HG03045 (cell line): Measurements from ENCODE around the gene FAM174C.
A peak's percentile ranks its signal among the peaks of the same experiment; 100 is the strongest.

Source experiments
- ATAC-seq: cut with Tn5 transposase; IDR thresholded peaks from one replicate; pipeline ENCODE4 v1.9.1; 2021; ENCODE audit warnings: mild to moderate bottlenecking, moderate library complexity; ENCODE audit not compliant: unreplicated experiment

FAM174C gene

DNA sequence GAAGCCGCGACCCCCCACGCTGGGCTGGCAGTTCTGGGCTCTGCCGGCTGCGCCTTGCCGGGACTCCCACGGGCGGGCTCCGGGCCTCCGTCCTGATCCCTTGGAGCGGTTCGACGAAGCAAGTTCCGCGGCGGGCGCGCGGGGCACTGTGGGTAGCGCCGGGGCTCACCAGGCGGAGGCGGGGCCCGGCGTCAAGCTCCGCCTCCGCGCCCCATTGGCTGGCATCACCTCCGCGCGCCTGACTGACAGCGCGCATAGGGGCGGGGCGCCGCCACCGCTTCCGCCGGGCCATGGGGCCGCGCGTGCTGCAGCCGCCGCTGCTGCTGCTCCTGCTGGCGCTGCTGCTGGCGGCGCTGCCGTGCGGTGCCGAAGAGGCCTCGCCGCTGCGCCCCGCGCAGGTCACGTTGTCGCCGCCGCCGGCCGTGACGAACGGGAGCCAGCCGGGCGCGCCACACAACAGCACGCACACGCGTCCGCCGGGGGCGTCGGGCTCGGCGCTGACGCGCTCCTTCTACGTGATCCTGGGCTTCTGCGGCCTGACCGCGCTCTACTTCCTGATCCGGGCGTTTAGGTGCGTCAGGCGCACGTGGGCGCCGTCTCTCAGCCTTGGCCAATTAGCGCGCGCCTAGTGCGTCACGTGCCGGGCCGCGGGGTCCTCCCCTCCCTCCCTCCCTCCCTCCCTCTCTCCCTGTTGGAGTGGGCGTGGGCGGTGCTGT, at the start of gene FAM174C:
Gene FAM174C (plus strand): TSS at position 271 of the 716 bp plus-strand sequence. CDS start 20 bp downstream, at position 291.
- peak; percentile 68 for ATAC-seq

- ATAC-seq = no peak
Measured at GRCh38 chr19:1226227-1226518, 49.2 kb upstream of the FAM174C start.

GRCh38 chr19:1226522-1227303, 48.6 kb upstream of the FAM174C start:
- no peak for ATAC-seq

DNA sequence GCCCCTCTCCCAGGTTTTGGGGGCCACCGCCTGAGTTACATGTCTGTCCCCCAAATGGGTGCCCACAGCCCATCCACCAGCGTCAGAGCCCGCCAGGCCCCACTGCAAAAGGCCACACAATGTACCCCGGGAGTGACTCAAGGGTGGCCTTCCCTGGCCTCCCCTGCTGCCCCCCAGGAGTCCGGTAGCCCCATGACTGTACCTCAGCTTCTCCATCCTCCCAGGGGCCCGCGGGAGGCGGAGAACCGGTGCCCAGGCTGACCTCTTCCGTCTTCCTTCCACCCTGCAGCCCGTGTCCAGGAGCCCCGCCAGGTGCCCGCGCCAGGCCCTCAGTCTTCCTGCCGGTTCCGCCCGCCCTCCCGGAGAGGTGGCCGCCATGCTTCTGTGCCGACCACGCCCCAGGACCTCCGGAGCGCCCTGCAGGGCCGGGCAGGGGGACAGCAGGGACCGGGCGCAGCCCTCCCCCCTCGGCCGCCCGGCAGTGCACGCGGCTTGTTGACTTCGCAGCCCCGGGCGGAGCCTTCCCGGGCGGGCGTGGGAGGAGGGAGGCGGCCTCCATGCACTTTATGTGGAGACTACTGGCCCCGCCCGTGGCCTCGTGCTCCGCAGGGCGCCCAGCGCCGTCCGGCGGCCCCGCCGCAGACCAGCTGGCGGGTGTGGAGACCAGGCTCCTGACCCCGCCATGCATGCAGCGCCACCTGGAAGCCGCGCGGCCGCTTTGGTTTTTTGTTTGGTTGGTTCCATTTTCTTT, 47.9 kb upstream of the FAM174C start:
- ATAC-seq = no peak

GRCh38 chr19:1228161-1228957, 47.0 kb upstream of the FAM174C start:
- no peak for ATAC-seq

- no peak for ATAC-seq
Measured at GRCh38 chr19:1229056-1229923, 46.0 kb upstream of the FAM174C start.

GRCh38 chr19:1229924-1230782, 45.2 kb upstream of the FAM174C start:
- ATAC-seq = no peak

- no peak for ATAC-seq
Measured at GRCh38 chr19:1230783-1231489, 44.4 kb upstream of the FAM174C start.

- no peak for ATAC-seq
Measured at GRCh38 chr19:1231729-1232637, 43.3 kb upstream of the FAM174C start.

DNA sequence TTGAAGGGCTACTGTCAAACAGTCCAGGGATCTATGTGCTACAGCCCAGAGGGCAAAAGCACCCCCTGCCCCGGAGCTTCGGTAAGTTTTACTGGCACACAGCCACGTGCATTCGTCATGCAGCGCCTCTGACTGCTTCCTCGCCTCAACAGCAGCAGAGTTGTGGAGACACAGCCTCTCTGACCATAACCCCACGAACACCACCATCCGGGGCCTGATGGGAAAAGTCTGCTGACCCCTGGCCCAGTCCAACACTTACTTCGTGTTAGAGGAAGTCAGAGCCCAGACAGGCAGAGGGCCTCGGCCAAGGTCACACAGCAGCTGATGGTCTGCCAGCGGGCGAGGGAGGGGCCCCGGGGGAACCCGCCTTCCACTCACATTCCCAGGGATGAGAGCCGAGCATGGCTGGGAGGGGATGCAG, 42.7 kb upstream of the FAM174C start:
- no peak for ATAC-seq

DNA sequence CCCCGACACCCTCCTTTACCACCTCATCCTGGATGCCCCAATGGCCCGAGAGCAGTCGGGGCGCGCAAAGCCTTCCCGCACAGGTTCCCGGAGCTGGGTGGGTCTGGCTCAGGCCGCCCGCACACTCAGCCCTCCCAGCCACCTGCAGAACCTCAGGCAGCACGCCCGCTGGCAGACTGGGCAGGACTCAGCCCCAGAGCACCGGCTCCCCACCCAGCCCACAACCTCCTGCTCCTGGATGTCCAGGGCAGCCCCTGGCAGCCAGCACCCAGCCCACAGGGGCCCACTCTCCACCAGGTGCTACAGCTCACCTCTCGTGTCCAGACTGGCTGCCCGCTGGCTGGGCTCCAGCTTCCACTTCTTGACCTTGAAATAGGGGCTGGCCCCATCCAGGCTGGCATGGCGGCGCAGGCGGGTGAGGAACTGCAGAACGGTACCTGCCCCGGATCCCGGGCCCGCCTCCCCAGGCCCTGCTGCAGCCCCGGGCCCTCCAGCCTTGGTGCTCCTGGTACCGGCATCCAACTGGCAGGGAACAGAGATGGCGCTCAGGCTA, 42.1 kb upstream of the FAM174C start:
- ATAC-seq = no peak

DNA sequence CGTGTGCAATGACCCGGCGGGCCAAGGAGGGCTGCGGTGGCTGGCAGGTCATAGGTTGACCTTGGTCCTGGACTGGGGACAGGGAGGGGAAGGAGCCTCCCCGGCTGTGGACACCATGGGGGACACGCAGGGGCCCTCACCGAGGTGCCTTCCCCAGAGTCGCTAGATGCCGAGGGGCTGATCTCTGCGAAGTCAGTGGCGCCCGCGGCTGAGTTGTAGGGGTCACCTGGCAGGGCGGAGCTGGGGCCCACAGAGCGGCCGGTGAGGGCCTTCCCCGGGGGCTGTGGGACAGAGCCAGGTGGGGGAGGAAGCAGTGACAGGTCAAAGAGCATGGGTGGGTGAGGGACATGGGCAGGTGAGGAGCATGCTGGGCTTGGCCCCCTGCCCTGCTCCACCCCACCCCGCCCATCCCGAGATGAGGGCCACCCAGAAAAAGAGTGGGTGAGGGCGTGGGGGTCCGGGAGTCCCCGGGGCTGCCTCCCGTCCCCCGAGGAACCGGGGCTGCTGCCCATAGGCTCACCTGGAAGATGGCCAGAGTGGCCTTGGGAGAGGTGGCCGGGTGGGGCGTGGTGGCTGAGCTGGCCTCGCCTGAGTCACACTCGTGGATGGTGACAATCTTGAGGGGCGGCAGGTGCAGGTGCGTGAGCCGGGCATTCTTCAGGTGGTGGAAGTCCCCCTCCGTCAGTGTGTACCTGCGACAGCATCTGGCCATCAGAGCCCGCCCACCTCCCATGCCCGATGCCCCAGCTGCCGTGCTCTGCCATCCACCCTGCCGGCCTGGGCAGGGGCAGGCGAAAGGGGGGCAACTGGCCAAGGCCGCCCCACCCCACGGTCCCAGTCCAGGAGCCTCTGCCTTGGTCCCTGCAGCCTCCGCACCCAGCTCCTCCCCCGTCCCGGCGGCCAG, 41.0 kb upstream of the FAM174C start:
- no peak for ATAC-seq

DNA sequence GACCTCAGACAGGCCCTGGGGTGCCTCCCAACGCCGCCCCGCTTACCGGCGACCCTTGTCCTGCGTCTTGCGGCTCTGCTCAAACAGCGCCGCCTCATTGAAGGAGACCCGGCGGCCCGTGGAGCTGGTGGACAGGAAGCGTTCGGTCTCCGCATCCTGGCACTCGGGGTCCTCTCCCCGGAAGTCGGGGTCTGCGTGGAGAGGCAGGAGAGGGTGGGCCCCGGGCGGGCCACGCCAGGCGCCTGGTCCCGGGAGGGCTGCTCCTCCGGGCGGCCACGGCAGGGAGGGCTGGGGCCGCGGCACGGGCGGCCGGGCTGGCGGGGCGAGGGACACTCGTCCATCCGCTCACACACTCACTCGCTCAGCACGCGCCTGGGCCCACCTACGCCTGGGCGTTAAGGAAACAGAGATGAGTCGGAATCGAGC, 40.4 kb upstream of the FAM174C start:
- no peak for ATAC-seq

DNA sequence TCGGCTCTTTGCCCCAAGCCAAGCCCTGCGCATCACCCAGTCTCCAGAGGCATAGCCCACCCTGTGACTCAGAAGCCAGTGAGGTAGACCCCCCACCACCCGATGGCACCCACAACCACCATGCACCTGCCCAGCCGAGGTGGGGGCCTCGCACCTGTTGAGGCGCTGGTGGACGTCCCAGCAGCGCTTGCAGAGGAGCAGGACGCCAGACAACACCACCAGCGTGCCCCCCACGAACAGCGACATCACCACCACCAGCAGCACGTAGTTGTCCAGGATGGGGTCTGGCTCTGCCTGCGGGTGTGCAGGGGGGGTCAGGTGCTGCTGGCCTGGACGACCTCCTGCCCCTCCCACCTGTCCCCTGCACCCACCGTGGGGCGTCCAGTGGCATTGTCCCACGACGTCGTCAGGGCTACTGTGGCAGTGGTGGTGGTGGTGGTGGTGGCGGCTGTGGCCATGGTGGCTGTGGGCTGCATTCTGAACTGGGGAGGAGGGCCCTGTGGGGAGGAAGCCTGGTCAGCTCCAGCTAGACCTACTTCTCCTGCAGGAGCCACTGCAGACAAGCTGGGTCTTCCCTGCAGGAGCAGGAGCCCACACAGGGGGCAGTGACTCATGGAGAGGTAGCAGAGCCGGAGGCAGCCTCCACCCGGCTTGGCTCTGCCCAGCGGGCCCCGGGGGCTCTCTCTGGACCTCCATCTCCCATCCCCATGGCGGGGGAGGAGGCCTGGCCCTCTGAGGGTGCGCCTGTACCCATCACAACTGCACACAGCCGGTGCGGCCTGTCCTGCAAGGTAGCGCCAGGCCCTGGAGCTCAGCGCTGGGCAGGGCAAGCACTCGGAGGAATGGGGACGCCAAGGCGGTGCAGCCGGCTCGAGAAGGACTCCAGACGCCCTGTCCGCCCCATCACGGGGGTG, 39.4 kb upstream of the FAM174C start:
- no peak for ATAC-seq

GRCh38 chr19:1236576-1236975, 38.8 kb upstream of the FAM174C start:
- ATAC-seq = no peak
